ENCODE results near the gene CX3CR1. TPM values are rescaled to one million over a fixed set of nuclear protein-coding genes. Genes with fewer than 3 reads are reported as not detected.

The CX3CR1 gene
- total and polyA plus RNA-seq, 2 donors (not counting 1 experiment from before 2014, with no cell fraction given), result 0.16 to 0.27 TPM

DNA sequence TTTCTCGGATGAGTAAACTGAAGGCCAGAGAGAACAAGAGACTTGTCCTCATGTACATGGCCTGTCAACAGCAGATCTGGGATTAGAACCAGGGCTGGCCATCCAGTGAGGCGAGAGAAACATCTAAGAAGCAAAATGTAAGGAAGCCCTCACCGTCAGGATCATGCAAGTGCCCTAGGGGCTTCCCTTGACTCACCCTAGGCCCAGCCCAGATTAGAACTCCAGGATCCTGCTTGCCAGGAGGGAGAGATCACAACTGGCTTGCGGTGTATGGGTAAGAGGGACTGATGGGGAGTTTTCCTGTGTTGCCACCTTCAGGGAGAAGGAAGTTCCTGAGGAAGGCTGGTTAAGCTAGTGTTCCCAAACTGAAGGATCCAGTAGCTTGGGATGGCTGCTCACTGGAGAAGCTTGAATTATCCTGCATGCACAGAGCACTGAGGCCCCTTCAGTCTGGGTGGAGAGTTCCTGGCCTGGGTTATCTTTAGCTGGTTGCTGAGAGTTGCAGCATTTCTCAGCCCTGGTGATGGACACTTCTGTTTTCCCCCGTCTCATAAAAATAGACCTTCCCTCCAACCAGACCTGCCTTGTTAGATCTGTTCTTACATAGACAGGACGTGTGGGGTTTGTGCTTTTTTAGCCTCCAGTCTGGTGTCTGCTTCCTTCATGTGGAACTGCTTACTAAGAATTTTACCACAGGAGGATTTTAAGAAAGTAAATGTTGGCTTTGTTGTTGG, 59.3 kb downstream of the CX3CR1 start:
- ATAC-seq (ENCODE audit: low read depth), result no peak
- POLR2A ChIA-PET, result no interaction called here
- H3K27ac ChIP-seq (ENCODE audit: low read length in 2 of 2), result no peak overlapping the region
- Mint-ChIP-seq H3K4me1 (peaks cover 33% of the 10 kb centered on the region), H3K27ac (no peak overlapping the region), H3K9me3 (ENCODE audit: insufficient read depth) (no peaks in the 10 kb centered on the region), H3K27me3 (peaks cover 6% of the 10 kb centered on the region), H3K4me3 (no peak overlapping the region)
- WGBS (ENCODE audit: insufficient coverage), result 100% methylated on average over 3 of the region's 6 CpGs
- DNase-seq, result no peak
- peaks cover 26 to 32% of the 10 kb centered on the region in 2 donors for H3K4me1 ChIP-seq (ENCODE audit: control insufficient read depth in 2 of 2, insufficient read depth in 2 of 2, low read length in 2 of 2)
- H3K9me3 ChIP-seq (ENCODE audit: control extremely low read depth in 1 of 3, control insufficient read depth in 2 of 3, insufficient read depth in 1 of 3, low read length in 2 of 3), result no peaks in the 10 kb centered on the region
- CTCF ChIA-PET, result interaction anchor here (1.1 to 41.2 kb wide), 2 partner anchors 43 to 62 kb away, joined by 3 to 1573 read pairs; partner anchors contain the start of gene CX3CR1
- no peak overlapping the region for H3K4me2 ChIP-seq (replicated peaks; ENCODE audit: low read depth, low read length, poor library complexity, severe bottlenecking)
- H3K36me3 ChIP-seq (replicated peaks in 1 of 2; ENCODE audit: control extremely low read depth in 1 of 2, control insufficient read depth in 1 of 2, extremely low read depth in 1 of 2, insufficient read depth in 2 of 2, low read length in 1 of 2), result no peaks in the 10 kb centered on the region
- no peaks in the 10 kb centered on the region for H4K20me1 ChIP-seq (ENCODE audit: control insufficient read depth, insufficient read depth, low read length, poor library complexity, severe bottlenecking)
- no peak overlapping the region for H2AFZ ChIP-seq (ENCODE audit: insufficient read depth, low read depth, low read length, poor library complexity, severe bottlenecking)
- H3K79me2 ChIP-seq (ENCODE audit: control insufficient read depth, insufficient read depth, low read length), result no peaks in the 10 kb centered on the region
- no peak overlapping the region for H3K4me3 ChIP-seq (ENCODE audit: control extremely low read depth in 1 of 5, extremely low read depth in 1 of 5, insufficient read depth in 1 of 5, low read depth in 2 of 5, low read length in 4 of 5)
- TF ChIP-seq EZH2 (IDR thresholded peaks at IDR 0.05; ENCODE audit: borderline replicate concordance, insufficient read depth, low read depth, low read length, poor library complexity, severe bottlenecking) (no peak), CTCF (IDR thresholded peaks at IDR 0.05) (no peak)
- intact Hi-C loops (cut with micrococcal nuclease), result no loop called here
- no peak overlapping the region for H3K9ac ChIP-seq (ENCODE audit: low read length)
- peaks cover 0 to 12% (median 0%) of the 10 kb centered on the region in 4 experiments for H3K27me3 ChIP-seq (replicated peaks in 1 of 4; ENCODE audit: control extremely low read depth in 1 of 4, control insufficient read depth in 3 of 4, insufficient read depth in 4 of 4, low read length in 3 of 4)

GRCh38 chr3:39219702-39220101, 60.1 kb downstream of the CX3CR1 start:
- no peak for DNase-seq
- H3K27me3 ChIP-seq (replicated peaks in 1 of 4; ENCODE audit: control extremely low read depth in 1 of 4, control insufficient read depth in 3 of 4, insufficient read depth in 4 of 4, low read length in 3 of 4), result peaks cover 0 to 12% (median 0%) of the 10 kb centered on the region in 4 experiments
- no peaks in the 10 kb centered on the region for H4K20me1 ChIP-seq (ENCODE audit: control insufficient read depth, insufficient read depth, low read length, poor library complexity, severe bottlenecking)
- no peak overlapping the region for H2AFZ ChIP-seq (ENCODE audit: insufficient read depth, low read depth, low read length, poor library complexity, severe bottlenecking)
- POLR2A ChIA-PET, result no interaction called here
- peaks cover 32% of the 10 kb centered on the region for H3K4me1 Mint-ChIP-seq
- peaks cover 6% of the 10 kb centered on the region for H3K27me3 Mint-ChIP-seq
- no peak overlapping the region for H3K4me3 Mint-ChIP-seq
- no peak overlapping the region for H3K27ac Mint-ChIP-seq
- no peak for ATAC-seq (ENCODE audit: low read depth)
- H3K9ac ChIP-seq (ENCODE audit: low read length), result no peak overlapping the region
- H3K4me3 ChIP-seq (ENCODE audit: control extremely low read depth in 1 of 5, extremely low read depth in 1 of 5, insufficient read depth in 1 of 5, low read depth in 2 of 5, low read length in 4 of 5), result no peak overlapping the region
- H3K36me3 ChIP-seq (replicated peaks in 1 of 2; ENCODE audit: control extremely low read depth in 1 of 2, control insufficient read depth in 1 of 2, extremely low read depth in 1 of 2, insufficient read depth in 2 of 2, low read length in 1 of 2), result no peaks in the 10 kb centered on the region
- 87% methylated on average over 3 of the region's 3 CpGs for WGBS (ENCODE audit: insufficient coverage)
- CTCF ChIA-PET, result interaction anchor here (41.2 kb wide), 1 partner anchor 63 kb away, joined by 1573 read pairs; the partner anchor contains the start of gene CX3CR1
- peaks cover 26 to 32% of the 10 kb centered on the region in 2 donors for H3K4me1 ChIP-seq (ENCODE audit: control insufficient read depth in 2 of 2, insufficient read depth in 2 of 2, low read length in 2 of 2)
- no peaks in the 10 kb centered on the region for H3K79me2 ChIP-seq (ENCODE audit: control insufficient read depth, insufficient read depth, low read length)
- no peak overlapping the region for H3K4me2 ChIP-seq (replicated peaks; ENCODE audit: low read depth, low read length, poor library complexity, severe bottlenecking)
- no peaks in the 10 kb centered on the region for H3K9me3 Mint-ChIP-seq (ENCODE audit: insufficient read depth)
- H3K9me3 ChIP-seq (ENCODE audit: control extremely low read depth in 1 of 3, control insufficient read depth in 2 of 3, insufficient read depth in 1 of 3, low read length in 2 of 3), result no peaks in the 10 kb centered on the region
- H3K27ac ChIP-seq (ENCODE audit: low read length in 2 of 2), result no peak overlapping the region
- TF ChIP-seq CTCF (IDR thresholded peaks at IDR 0.05) (no peak), EZH2 (IDR thresholded peaks at IDR 0.05; ENCODE audit: borderline replicate concordance, insufficient read depth, low read depth, low read length, poor library complexity, severe bottlenecking) (no peak)
- intact Hi-C loops (cut with micrococcal nuclease), result no loop called here

Measured in B cell (primary cell).